Brain microvascular endothelial cell (primary cell): ENCODE data around the gene SLC22A1.
"Not testable (repeated sequence)": the region's sequence is repeated elsewhere in the genome, so short reads cannot be mapped to it uniquely, and the experiment has no call there.

Source experiments
- DNase-seq: peaks from one replicate; pipeline ENCODE4 v3.0.0-alpha.2; 2020
- H3K27ac ChIP-seq: fragments of 250-450 bp; sonication (Bioruptor Pico); 2 replicates; pipeline ENCODE4 v1.5.1; 2020; ENCODE audit warnings: mild to moderate bottlenecking, moderate library complexity
- H3K27me3 ChIP-seq: fragments of 250-450 bp; sonication (Bioruptor Pico); replicated peaks from 2 replicates; pipeline ENCODE4 v1.5.1; 2020; ENCODE audit warnings: mild to moderate bottlenecking
- H3K36me3 ChIP-seq: fragments of 250-450 bp; sonication (Bioruptor Pico); replicated peaks from 2 replicates; pipeline ENCODE4 v1.5.1; 2020; ENCODE audit warnings: mild to moderate bottlenecking
- H3K4me3 ChIP-seq: 2 replicates; pipeline ENCODE4 v1.5.1; 2011; ENCODE audit warnings: low read depth, mild to moderate bottlenecking, control low read depth, low read length, moderate library complexity
- CTCF ChIP-seq: IDR thresholded peaks from 2 replicates; pipeline ENCODE4 v1.5.1; 2011; ENCODE audit warnings: low read depth, mild to moderate bottlenecking, moderate library complexity, low read length, control low read depth, inconsistent platforms; ENCODE audit errors: missing control alignments
- in situ Hi-C: cut with HindIII; loops from 2 replicates; pipeline ENCODE4 v1.10.0; 2017; ENCODE audit warnings: low sequenced_read_pairs, low pct_ligation_motif_present

The SLC22A1 gene

GRCh38 chr6:160088784-160089533, 32.7 kb upstream of the SLC22A1 start:
- no peak for DNase-seq
- no peak overlapping the region for H3K27ac ChIP-seq
- TF ChIP-seq CTCF, result no peak
- in situ Hi-C loops, result no loop called here
- peaks cover 73% of the 10 kb centered on the region for H3K36me3 ChIP-seq
- H3K4me3 ChIP-seq, result no peak overlapping the region
- no peaks in the 10 kb centered on the region for H3K27me3 ChIP-seq

- H3K4me3 ChIP-seq, result no peak overlapping the region
- peaks cover 73% of the 10 kb centered on the region for H3K36me3 ChIP-seq
- in situ Hi-C loops, result no loop called here
- H3K27ac ChIP-seq, result no peak overlapping the region
- H3K27me3 ChIP-seq, result no peaks in the 10 kb centered on the region
- no peak for TF ChIP-seq CTCF
- DNase-seq, result no peak
These were observed 32.1 kb upstream of the SLC22A1 start for GRCh38 chr6:160089534-160089897.

GRCh38 chr6:160090442-160091239, 31.0 kb upstream of the SLC22A1 start:
- H3K36me3 ChIP-seq, result peaks cover 68% of the 10 kb centered on the region
- H3K27me3 ChIP-seq, H3K4me3 ChIP-seq, H3K27ac ChIP-seq, in situ Hi-C loops, DNase-seq: not testable (repeated sequence)

GRCh38 chr6:160092176-160092575, 29.4 kb upstream of the SLC22A1 start:
- H3K27ac ChIP-seq, H3K27me3 ChIP-seq, H3K4me3 ChIP-seq, in situ Hi-C loops, DNase-seq: not testable (repeated sequence)
- H3K36me3 ChIP-seq, result peaks cover 65% of the 10 kb centered on the region

- no peak overlapping the region for H3K27ac ChIP-seq
- H3K36me3 ChIP-seq, result peaks cover 67% of the 10 kb centered on the region
- in situ Hi-C loops, result no loop called here
- H3K4me3 ChIP-seq, result no peak overlapping the region
- H3K27me3 ChIP-seq, result no peaks in the 10 kb centered on the region
- no peak for TF ChIP-seq CTCF
- no peak for DNase-seq
These were observed 29.0 kb upstream of the SLC22A1 start for GRCh38 chr6:160092602-160093001.

- Histone ChIP-seq H3K27me3 (no peaks in the 10 kb centered on the region), H3K36me3 (peaks cover 65% of the 10 kb centered on the region), H3K27ac (no peak overlapping the region), H3K4me3 (no peak overlapping the region)
- in situ Hi-C loops, result no loop called here
- DNase-seq, result no peak
- TF ChIP-seq CTCF, result no peak
These were observed 28.6 kb upstream of the SLC22A1 start for GRCh38 chr6:160093061-160093460.
